ENCODE measurements around the gene WDR33. TPM values are rescaled to one million over a fixed set of nuclear protein-coding genes. Genes with fewer than 3 reads are reported as not detected.

The WDR33 gene
- total RNA-seq, 2 donors from 2014 or later, result 34.9 to 55.6 TPM

DNA sequence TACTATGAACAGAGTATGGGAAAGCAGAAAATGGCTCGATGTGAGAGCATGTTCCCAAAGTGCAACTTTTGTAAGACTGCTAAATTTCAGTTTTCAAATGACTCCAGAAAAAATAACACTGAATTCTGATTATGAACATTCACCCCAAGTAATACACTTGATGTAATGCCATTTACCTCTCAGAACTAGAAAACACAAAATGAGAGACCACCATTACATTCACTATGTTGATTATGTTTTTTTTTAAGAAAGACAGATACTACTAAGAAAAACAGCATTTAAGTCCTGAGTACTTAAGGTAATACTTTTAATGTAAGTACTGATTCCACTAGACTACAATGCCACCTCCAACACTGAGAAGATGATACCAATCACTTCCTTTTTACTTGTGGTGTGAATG lies 71.2 kb downstream of the WDR33 start:
- H3K27me3 ChIP-seq (replicated peaks; ENCODE audit: insufficient read depth), result no peaks in the 10 kb centered on the region
- ATAC-seq (ENCODE audit: insufficient number of reproducible peaks, low FRiP score, low read depth), result no peak
- H3K36me3 ChIP-seq, result no peaks in the 10 kb centered on the region
- no peak for DNase-seq (ENCODE audit: low spot score)
- no peak overlapping the region for H3K27ac ChIP-seq
- TF ChIP-seq, protein P1, sequence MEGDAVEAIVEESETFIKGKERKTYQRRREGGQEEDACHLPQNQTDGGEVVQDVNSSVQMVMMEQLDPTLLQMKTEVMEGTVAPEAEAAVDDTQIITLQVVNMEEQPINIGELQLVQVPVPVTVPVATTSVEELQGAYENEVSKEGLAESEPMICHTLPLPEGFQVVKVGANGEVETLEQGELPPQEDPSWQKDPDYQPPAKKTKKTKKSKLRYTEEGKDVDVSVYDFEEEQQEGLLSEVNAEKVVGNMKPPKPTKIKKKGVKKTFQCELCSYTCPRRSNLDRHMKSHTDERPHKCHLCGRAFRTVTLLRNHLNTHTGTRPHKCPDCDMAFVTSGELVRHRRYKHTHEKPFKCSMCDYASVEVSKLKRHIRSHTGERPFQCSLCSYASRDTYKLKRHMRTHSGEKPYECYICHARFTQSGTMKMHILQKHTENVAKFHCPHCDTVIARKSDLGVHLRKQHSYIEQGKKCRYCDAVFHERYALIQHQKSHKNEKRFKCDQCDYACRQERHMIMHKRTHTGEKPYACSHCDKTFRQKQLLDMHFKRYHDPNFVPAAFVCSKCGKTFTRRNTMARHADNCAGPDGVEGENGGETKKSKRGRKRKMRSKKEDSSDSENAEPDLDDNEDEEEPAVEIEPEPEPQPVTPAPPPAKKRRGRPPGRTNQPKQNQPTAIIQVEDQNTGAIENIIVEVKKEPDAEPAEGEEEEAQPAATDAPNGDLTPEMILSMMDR (IDR thresholded peaks at IDR 0.05), result no peak
- H3K4me1 ChIP-seq (ENCODE audit: control insufficient read depth in 1 of 2, low read depth in 2 of 2), result peaks cover under 1 to 3% of the 10 kb centered on the region in 2 donors
- no peak overlapping the region for H3K4me3 ChIP-seq
- H3K9me3 ChIP-seq, result no peaks in the 10 kb centered on the region

DNA sequence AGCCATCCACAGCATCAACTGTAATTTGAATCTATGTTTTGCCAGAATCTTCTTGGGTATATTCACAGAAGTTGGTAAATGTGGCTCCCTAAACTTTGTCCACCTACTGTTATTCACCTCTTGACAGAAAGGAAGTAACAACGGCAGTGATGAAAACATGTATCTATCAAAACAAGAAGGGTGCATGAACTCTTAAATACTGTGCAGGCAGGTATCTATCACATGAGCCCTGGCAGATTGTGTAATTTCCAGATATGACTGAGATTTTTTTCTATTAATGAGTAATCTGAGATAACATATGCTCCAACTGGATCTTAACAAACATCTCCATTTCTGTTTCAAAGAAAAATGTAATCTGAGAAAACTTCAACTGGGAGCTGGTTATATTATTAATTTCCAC lies 73.1 kb downstream of the WDR33 start:
- no peak for ATAC-seq (ENCODE audit: insufficient number of reproducible peaks, low FRiP score, low read depth)
- H3K27ac ChIP-seq, result no peak overlapping the region
- TF ChIP-seq, protein P1 (IDR thresholded peaks at IDR 0.05), result no peak

DNA sequence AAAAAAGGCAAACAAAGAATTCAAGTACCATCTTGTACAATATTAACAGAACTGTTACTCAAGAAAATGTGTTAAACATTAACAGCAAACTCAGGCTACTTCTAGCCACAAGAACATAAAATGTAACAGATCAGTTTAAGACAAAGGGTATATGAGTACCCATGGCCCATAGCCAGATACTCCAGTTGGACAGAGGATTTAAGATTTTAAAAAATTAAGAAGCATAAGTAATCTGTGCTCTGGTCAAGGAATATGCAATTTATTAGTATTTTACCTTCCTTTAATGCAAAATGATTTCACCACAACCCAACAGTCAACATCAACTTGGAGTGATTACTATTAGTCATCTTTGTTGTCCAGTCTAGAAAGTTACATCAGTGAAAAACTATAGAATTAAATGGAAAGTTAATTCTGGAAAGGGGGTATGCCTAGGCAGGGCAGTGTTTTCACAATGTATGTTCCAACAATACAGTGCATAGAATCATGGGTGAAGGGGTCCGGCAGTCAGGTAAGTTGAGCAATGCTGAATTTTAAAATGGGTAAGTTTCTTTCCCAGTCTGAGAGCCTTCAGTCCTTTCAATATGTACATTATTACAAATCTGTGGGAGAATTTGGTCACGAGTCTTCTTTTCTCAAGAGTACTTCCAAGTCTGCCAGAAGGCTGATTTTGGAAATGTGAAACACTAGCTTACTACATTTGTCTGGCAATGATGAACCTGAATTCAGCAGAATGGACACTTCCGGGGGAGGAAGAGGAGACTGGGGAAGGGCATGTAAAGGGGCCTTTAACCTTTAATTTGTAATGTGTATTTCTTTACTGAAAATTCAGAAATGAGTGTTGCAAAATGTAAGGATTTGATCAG lies 75.2 kb downstream of the WDR33 start:
- TF ChIP-seq, protein P1 (IDR thresholded peaks at IDR 0.05), result no peak
- Histone ChIP-seq H3K36me3 (no peaks in the 10 kb centered on the region), H3K27me3 (replicated peaks; ENCODE audit: insufficient read depth) (no peaks in the 10 kb centered on the region), H3K9me3 (no peaks in the 10 kb centered on the region), H3K4me1 (ENCODE audit: control insufficient read depth in 1 of 2, low read depth in 2 of 2) (peaks cover 13 to 16% of the 10 kb centered on the region in 2 donors), H3K27ac (no peak overlapping the region), H3K4me3 (no peak overlapping the region)
- DNase-seq (ENCODE audit: low spot score) (no peak), ATAC-seq (ENCODE audit: insufficient number of reproducible peaks, low FRiP score, low read depth) (no peak)

More for the DNA sequence above, 73.1 kb downstream of the WDR33 start:
- Histone ChIP-seq H3K36me3 (no peaks in the 10 kb centered on the region), H3K4me3 (no peak overlapping the region), H3K4me1 (ENCODE audit: control insufficient read depth in 1 of 2, low read depth in 2 of 2) (peaks cover 13 to 15% of the 10 kb centered on the region in 2 donors), H3K27me3 (replicated peaks; ENCODE audit: insufficient read depth) (no peaks in the 10 kb centered on the region), H3K9me3 (no peaks in the 10 kb centered on the region)
- no peak for DNase-seq (ENCODE audit: low spot score)

DNA sequence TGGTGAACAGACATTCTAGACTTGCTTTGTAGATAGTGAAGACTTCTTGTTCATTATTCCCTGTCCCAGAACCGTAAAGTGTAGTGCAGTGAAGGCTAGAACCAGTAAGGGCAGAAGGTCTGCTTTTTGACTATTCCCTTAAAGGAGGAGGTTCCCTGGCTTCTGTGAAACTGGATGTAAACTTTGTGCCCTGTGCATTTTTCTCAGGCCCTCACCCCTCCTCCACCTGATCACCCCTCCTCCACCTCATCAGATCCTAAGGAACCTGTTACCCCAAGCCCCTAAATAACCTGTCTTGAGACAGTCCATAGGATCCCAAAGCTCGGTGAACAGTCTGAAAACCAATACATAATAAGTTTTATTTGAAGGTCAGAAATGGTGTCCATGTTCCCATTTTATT lies 75.9 kb downstream of the WDR33 start:
- Histone ChIP-seq H3K4me3 (no peak overlapping the region), H3K36me3 (no peaks in the 10 kb centered on the region), H3K27ac (peak overlapping the region in 1 of 2 donors; percentile 27), H3K9me3 (no peaks in the 10 kb centered on the region), H3K4me1 (ENCODE audit: control insufficient read depth in 1 of 2, low read depth in 2 of 2) (peaks cover 13 to 16% of the 10 kb centered on the region in 2 donors), H3K27me3 (replicated peaks; ENCODE audit: insufficient read depth) (no peaks in the 10 kb centered on the region)
- ATAC-seq (ENCODE audit: insufficient number of reproducible peaks, low FRiP score, low read depth), result no peak
- DNase-seq (ENCODE audit: low spot score), result no peak
- TF ChIP-seq, protein P1 (IDR thresholded peaks at IDR 0.05), result no peak

DNA sequence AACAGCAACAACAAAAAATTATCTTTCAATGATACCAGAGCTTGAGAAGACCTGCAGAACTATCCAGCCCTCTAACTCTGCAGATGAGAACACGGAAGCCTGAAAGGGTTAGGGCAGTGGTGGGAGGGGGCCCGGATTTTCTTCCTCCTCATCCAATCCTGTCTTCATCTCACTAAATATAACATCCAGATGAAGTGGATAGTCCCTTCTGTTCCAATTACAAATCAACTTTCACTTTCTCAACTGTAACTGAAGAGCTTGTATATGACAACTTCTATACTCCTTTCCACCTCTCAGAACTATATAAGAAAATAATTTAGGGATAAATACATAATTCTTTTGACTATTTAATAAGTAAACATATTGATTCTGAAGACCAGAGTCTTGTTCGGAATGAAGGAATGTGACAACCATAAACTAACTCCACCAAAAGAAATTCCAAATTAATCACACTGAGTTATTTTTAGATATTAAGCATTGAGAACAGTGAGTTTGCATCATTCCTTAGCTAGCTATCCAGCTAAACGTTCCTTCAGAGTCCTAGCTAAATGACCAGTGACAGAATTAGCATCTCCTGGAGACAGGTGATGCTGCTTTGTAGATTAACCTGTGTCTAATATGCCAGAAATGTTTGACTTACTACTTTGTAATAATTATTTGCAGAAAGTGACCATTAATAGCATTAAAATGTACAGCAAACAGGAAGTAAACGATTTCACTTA lies 77.0 kb downstream of the WDR33 start:
- no peaks in the 10 kb centered on the region for H3K27me3 ChIP-seq (replicated peaks; ENCODE audit: insufficient read depth)
- H3K4me3 ChIP-seq, result peak overlapping the region; percentile 62
- ATAC-seq (ENCODE audit: insufficient number of reproducible peaks, low FRiP score, low read depth) (peak; percentile 55), DNase-seq (ENCODE audit: low spot score) (no peak)
- peaks cover 13 to 16% of the 10 kb centered on the region in 2 donors for H3K4me1 ChIP-seq (ENCODE audit: control insufficient read depth in 1 of 2, low read depth in 2 of 2)
- TF ChIP-seq, protein P1 (IDR thresholded peaks at IDR 0.05), result no peak
- H3K9me3 ChIP-seq, result no peaks in the 10 kb centered on the region
- peak overlapping the region in 1 of 2 donors; percentile 27 for H3K27ac ChIP-seq
- H3K36me3 ChIP-seq, result no peaks in the 10 kb centered on the region
